Measurements from ENCODE around the gene GLTP.
"Not testable (repeated sequence)": the region's sequence is repeated elsewhere in the genome, so short reads cannot be mapped to it uniquely, and the experiment has no call there.

The GLTP gene

GRCh38 chr12:109880043-109880931, at the start of gene GLTP:
Gene GLTP, minus strand, starts transcription at chr12:109880541. Its CDS starts 167 bp downstream, at chr12:109880374.
- DNase-seq (ENCODE audit: low read depth): peak; percentile 69

GRCh38 chr12:109929326-109929725, 49.0 kb upstream of the GLTP start:
- not testable (repeated sequence) for DNase-seq (ENCODE audit: low read depth)

GRCh38 chr12:109928058-109928656, 47.8 kb upstream of the GLTP start:
- DNase-seq (ENCODE audit: low read depth): no peak

GRCh38 chr12:109927622-109928021, 47.3 kb upstream of the GLTP start:
- DNase-seq (ENCODE audit: low read depth): peak; percentile 53

GRCh38 chr12:109926488-109927210, 46.3 kb upstream of the GLTP start:
- DNase-seq (ENCODE audit: low read depth): no peak

GRCh38 chr12:109926016-109926415, 45.7 kb upstream of the GLTP start:
- no peak for DNase-seq (ENCODE audit: low read depth)

- no peak for DNase-seq (ENCODE audit: low read depth)
Observed at GRCh38 chr12:109925185-109925840, 45.0 kb upstream of the GLTP start.

GRCh38 chr12:109923481-109924245, 43.3 kb upstream of the GLTP start:
- no peak for DNase-seq (ENCODE audit: low read depth)

GRCh38 chr12:109923038-109923437, 42.7 kb upstream of the GLTP start:
- DNase-seq (ENCODE audit: low read depth): no peak

GRCh38 chr12:109921982-109922381, 41.6 kb upstream of the GLTP start:
- DNase-seq (ENCODE audit: low read depth): no peak

- DNase-seq (ENCODE audit: low read depth): no peak
Observed at GRCh38 chr12:109920261-109920780, 40.0 kb upstream of the GLTP start.

GRCh38 chr12:109919456-109919855, 39.1 kb upstream of the GLTP start:
- DNase-seq (ENCODE audit: low read depth): no peak

GRCh38 chr12:109916045-109916444, 35.7 kb upstream of the GLTP start:
- no peak for DNase-seq (ENCODE audit: low read depth)

GRCh38 chr12:109915171-109916040, 35.1 kb upstream of the GLTP start:
- DNase-seq (ENCODE audit: low read depth): no peak

GRCh38 chr12:109914461-109914860, 34.1 kb upstream of the GLTP start:
- DNase-seq (ENCODE audit: low read depth): no peak

GRCh38 chr12:109912855-109913321, 32.5 kb upstream of the GLTP start:
- peak; percentile 11 for DNase-seq (ENCODE audit: low read depth)

- peak; percentile 58 for DNase-seq (ENCODE audit: low read depth)
Observed at GRCh38 chr12:109910969-109911348, 30.6 kb upstream of the GLTP start.

GRCh38 chr12:109910254-109910968, 30.1 kb upstream of the GLTP start:
- DNase-seq (ENCODE audit: low read depth): no peak

- DNase-seq (ENCODE audit: low read depth): no peak
Observed at GRCh38 chr12:109905301-109905700, 25.0 kb upstream of the GLTP start.

Data from iris pigment epithelial cell (primary cell).